T-helper 1 cell treated with Interleukin-12 subunit alpha and Interleukin-12 subunit beta and Interleukin-4 antibody, amounts not matched to agents 30 μg/mL and 1 μg/mL, for 36 hours (primary cell): Measurements from ENCODE around the gene CORO6.
A peak's percentile ranks its signal among the peaks of the same experiment; 100 is the strongest.

Experiments used
- H3K27ac Mint-ChIP-seq: one replicate; pipeline ENCODE4 v1.8.0; 2021; ENCODE audit warnings: mild to moderate bottlenecking, mixed read lengths
- H3K27me3 Mint-ChIP-seq: one replicate; pipeline ENCODE4 v1.8.0; 2021; ENCODE audit warnings: low read depth, mixed read lengths
- H3K36me3 Mint-ChIP-seq: one replicate; pipeline ENCODE4 v1.8.0; 2021; ENCODE audit warnings: low read depth, mixed read lengths
- H3K4me1 Mint-ChIP-seq: one replicate; pipeline ENCODE4 v1.8.0; 2021; ENCODE audit warnings: low read depth, mixed read lengths
- H3K4me3 Mint-ChIP-seq: one replicate; pipeline ENCODE4 v1.8.0; 2021; ENCODE audit warnings: mild to moderate bottlenecking, moderate library complexity, mixed read lengths
- H3K9me3 Mint-ChIP-seq: one replicate; pipeline ENCODE4 v1.8.0; 2021; ENCODE audit warnings: mixed read lengths

The CORO6 gene

DNA sequence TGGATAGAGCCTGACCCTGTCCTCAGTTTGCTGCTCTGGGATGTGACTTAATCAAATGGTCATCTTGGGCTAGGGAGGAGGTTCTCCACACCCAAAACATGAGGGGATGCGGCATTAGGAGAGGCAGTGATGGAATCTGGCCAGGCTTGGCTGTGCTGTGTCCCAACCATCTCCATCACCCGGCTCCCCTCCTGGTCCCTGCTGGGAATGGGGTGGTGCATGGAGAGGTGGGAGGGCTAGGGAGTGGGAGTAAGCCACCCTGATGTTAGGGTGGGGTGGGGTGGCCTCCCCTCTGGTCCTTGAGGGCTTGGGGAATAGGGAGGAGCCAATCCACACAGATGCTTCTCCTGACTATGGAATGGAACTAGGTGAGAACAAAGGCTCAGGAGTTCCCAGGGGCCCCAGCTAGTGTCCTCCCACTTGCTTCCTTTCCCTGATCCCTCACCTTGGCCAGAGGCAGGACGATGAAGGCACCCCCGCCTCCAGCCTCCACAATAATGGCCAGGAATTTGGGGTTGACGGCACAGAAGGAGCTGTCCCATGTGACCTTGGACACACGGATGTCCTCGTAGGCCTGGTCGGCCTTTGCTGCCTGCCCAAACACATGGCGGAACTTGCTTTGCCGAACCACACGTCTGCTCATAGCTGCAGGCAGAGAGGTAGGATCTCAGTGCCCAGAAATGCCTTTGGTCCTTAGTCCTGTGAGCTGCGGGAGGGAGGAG lies 1.8 kb downstream of the CORO6 start:
- H3K27me3 Mint-ChIP-seq, result peaks cover 16% of the 10 kb centered on the region

GRCh38 chr17:29620271-29620670 lies 2.4 kb downstream of the CORO6 start:
- Mint-ChIP-seq H3K4me3 (no peak overlapping the region), H3K9me3 (no peaks in the 10 kb centered on the region), H3K36me3 (no peaks in the 10 kb centered on the region), H3K27me3 (peaks cover 16% of the 10 kb centered on the region), H3K4me1 (peaks cover 36% of the 10 kb centered on the region), H3K27ac (no peak overlapping the region)

More for the DNA sequence above, 1.8 kb downstream of the CORO6 start:
- H3K9me3 Mint-ChIP-seq, result no peaks in the 10 kb centered on the region
- no peak overlapping the region for H3K27ac Mint-ChIP-seq
- H3K4me1 Mint-ChIP-seq, result peaks cover 35% of the 10 kb centered on the region
- H3K4me3 Mint-ChIP-seq, result peak overlapping the region; percentile 75
- H3K36me3 Mint-ChIP-seq, result peaks cover 6% of the 10 kb centered on the region

- Mint-ChIP-seq H3K9me3 (no peaks in the 10 kb centered on the region), H3K4me3 (no peak overlapping the region)
These were observed 3.5 kb downstream of the CORO6 start for GRCh38 chr17:29619251-29619650.

DNA sequence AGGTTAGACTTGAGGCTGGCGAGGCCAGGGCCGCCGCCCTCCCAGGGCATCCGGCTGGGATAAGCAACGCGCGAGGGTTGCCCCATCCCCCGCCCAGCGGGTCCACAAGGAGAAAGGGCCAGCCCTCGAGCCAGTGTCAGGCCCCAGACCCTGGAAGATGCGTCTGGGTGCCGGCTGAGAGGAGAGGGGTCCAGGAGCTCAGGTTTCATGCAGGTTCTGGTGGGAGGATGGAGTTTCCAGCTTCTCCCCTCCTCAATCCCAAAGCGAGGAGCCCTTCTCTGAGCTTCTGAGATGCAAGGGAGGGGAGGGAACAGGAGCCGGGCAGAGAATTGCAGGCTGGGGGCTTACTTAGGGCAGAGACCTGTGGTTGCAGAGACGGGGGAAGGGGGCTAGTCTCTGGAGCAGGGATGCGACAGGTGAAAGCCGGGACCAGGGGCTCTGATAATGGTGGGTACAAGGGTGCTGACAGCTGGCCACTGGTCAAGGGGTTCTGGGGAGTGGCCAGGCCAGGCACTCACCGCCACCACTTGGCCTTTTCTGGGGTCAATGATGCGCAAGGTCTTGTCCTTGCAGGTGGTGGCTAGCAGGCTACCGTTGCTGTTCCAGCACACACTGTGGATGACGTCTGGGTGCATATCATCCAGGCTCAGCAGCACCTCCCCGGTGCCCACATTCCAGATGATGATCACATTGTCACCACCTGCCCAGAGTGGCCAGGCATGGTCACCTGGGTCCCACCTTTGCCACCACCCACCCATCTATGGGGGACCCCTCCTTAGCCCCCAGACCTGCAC lies 4.2 kb downstream of the CORO6 start:
- Mint-ChIP-seq H3K4me1 (peaks cover 39% of the 10 kb centered on the region), H3K9me3 (no peaks in the 10 kb centered on the region), H3K4me3 (no peak overlapping the region), H3K27ac (no peak overlapping the region), H3K36me3 (no peaks in the 10 kb centered on the region), H3K27me3 (peaks cover 20% of the 10 kb centered on the region)

More at GRCh38 chr17:29619251-29619650, 3.5 kb downstream of the CORO6 start:
- no peak overlapping the region for H3K27ac Mint-ChIP-seq
- H3K4me1 Mint-ChIP-seq, result peaks cover 40% of the 10 kb centered on the region
- H3K36me3 Mint-ChIP-seq, result no peaks in the 10 kb centered on the region
- H3K27me3 Mint-ChIP-seq, result peaks cover 20% of the 10 kb centered on the region

DNA sequence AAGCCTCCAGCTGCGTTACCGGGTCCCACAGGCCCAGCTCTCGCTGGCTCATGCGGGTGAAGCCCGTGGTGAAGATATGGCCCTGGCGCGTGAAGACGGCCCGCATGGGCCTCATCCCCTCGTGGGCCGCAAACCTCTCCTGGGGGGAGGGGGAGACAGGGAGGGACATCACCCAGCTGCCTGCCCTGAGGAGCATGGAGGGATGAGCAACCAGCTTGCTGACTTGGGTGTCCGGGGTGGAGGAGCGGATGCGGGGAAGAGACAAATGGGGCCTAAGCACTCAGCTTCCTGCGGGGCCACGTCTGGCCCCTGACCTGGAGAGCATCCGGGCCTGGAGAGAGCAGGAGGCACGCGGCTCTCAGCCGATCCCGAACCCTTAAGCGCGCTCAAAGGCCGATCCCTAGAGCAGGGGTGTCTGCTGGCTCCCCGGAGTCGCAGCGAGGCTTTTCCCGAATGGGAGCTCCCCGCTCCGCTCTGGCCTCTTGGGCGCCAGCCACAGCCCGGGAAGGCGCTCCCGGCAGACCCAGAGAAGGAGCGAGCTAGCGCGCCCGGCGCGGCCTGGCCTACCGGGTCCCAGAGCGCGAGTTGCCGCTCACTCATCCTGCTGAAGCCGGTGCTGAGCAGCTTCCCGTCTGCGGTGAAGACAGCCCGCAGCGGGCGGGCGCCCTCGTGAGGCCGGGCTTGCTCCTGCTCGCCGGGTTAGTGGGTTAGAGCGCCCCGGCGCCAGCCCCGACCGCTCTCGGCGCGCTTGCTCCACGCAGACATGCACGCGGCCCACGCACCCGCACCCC lies 5.0 kb downstream of the CORO6 start:
- Mint-ChIP-seq H3K9me3 (no peaks in the 10 kb centered on the region), H3K4me3 (peak overlapping the region; percentile 77), H3K36me3 (no peaks in the 10 kb centered on the region), H3K27me3 (peaks cover 20% of the 10 kb centered on the region), H3K27ac (peak overlapping the region; percentile 69), H3K4me1 (peaks cover 34% of the 10 kb centered on the region)

DNA sequence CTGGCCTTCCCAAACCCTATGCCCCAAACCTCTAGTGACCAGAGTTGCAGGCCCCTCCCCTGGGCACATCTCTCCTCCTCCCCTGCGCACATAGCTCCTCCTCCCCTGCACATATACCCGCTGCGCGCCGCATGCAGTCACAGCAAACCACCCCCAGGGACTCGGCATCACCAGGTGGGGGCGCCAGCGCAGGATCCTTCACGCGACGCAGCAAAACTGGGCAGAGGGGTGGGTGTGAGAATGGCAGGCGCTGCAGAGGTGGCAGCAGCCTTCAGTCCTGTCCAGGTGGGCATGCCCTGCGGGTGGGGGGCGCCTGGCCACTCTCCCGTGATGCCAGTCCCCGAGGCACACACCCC lies 5.6 kb downstream of the CORO6 start:
- Mint-ChIP-seq H3K4me1 (peaks cover 32% of the 10 kb centered on the region), H3K27me3 (peaks cover 20% of the 10 kb centered on the region), H3K36me3 (no peaks in the 10 kb centered on the region), H3K4me3 (peak overlapping the region; percentile 77), H3K27ac (peak overlapping the region; percentile 69), H3K9me3 (no peaks in the 10 kb centered on the region)

DNA sequence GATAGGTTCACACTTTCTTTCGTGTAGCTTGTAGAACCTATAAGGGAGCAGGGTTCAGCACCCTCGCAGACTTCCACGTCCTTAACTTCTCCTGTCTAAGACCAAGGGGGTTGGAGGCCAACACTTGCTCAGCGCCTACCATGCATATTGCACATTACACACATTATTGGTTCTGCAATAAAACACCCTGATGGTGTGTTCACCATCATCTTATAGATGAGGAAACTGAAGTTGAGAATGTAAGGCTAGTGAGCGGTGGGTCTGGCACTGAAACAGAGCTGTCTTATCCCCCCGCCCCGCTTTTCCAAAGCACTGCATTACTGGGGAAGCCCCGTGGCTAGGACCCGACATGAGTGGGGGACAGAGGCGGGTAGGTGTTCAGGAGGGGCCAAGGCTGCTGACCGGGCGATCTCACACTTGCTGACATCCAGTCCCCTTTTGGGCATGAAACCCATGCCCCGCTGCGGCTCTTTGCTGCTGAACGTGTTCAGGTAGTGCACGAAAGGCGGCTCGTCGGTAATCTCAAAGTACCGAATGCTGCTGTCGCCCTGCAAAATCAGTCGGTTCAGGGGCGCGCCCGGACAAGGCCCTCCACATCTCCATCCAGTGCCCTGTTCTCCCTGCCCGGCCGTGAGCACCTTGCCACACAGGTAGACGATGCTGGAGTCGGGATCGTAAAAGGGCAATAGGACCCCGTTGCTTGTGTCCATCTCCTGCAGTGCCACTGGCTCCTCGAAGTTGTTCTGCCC lies 6.2 kb downstream of the CORO6 start:
- Mint-ChIP-seq H3K9me3 (no peaks in the 10 kb centered on the region), H3K27ac (peak overlapping the region; percentile 69), H3K4me1 (peaks cover 28% of the 10 kb centered on the region), H3K27me3 (peaks cover 14% of the 10 kb centered on the region), H3K4me3 (peak overlapping the region; percentile 77), H3K36me3 (no peaks in the 10 kb centered on the region)

GRCh38 chr17:29615492-29616299 lies 7.0 kb downstream of the CORO6 start:
- Mint-ChIP-seq H3K27me3 (peaks cover 14% of the 10 kb centered on the region), H3K27ac (peak overlapping the region; percentile 95), H3K4me1 (peaks cover 25% of the 10 kb centered on the region), H3K36me3 (no peaks in the 10 kb centered on the region), H3K4me3 (peak overlapping the region; percentile 77), H3K9me3 (no peaks in the 10 kb centered on the region)

DNA sequence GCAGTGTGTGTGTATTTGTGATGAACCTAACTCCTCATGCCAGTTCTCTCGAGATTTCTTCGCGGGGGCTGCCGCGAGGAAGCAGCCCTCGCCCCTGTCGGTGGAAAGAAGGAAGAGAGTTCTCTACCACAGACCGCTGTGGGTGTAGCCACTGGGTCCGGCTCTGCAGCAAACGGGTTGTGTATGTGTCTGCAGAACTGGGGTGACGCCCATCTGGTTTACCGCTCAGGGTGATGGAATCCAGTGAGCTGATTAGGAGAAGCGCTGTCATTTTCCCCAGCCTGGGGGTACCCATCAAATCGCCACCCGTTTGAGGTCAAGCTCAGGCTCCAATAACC lies 7.7 kb downstream of the CORO6 start:
- Mint-ChIP-seq H3K4me1 (peaks cover 25% of the 10 kb centered on the region), H3K36me3 (no peaks in the 10 kb centered on the region), H3K9me3 (no peaks in the 10 kb centered on the region), H3K27me3 (peaks cover 13% of the 10 kb centered on the region), H3K4me3 (peak overlapping the region; percentile 77), H3K27ac (peak overlapping the region; percentile 95)

DNA sequence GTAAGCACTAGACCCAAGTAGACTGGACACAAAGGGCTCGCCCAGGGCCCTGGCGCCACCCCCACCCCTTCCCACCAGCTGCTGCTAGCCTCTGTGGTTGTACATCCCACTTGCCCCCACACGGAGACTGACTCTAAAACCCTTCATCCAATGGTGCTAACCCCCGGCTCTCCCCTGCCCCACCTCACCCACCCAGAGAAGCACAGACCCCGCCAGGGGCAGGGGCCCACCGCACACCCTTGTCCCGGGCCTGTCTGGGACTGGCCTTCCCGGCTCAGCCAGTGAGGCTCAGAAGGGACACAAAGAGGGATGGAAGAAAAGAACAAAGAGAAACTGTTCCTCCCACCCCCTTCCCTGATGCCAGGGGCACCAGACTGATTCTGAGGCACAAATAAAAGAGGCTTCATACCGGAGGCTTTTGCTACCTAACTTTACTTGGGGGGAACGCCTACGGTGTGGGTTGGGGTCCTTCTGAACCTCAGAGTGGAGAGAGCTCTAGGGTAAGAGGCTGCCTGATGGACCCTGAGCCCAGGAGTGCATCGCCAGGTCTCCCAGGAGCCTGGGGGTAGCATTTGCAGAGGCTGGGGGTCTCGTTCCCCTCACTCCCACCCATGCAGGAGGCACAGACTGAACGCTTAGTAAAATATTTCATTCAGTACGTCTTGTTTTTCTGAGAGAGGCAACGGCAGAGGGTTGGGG lies 8.2 kb downstream of the CORO6 start:
- no peaks in the 10 kb centered on the region for H3K9me3 Mint-ChIP-seq
- no peaks in the 10 kb centered on the region for H3K36me3 Mint-ChIP-seq
- peaks cover 9% of the 10 kb centered on the region for H3K27me3 Mint-ChIP-seq
- peaks cover 25% of the 10 kb centered on the region for H3K4me1 Mint-ChIP-seq
- peak overlapping the region; percentile 77 for H3K4me3 Mint-ChIP-seq
- H3K27ac Mint-ChIP-seq, result peak overlapping the region; percentile 95

GRCh38 chr17:29613856-29614255 lies 8.9 kb downstream of the CORO6 start:
- Mint-ChIP-seq H3K4me1 (peaks cover 25% of the 10 kb centered on the region), H3K4me3 (peak overlapping the region; percentile 63), H3K27me3 (peaks cover 9% of the 10 kb centered on the region), H3K9me3 (no peaks in the 10 kb centered on the region), H3K27ac (no peak overlapping the region), H3K36me3 (no peaks in the 10 kb centered on the region)

DNA sequence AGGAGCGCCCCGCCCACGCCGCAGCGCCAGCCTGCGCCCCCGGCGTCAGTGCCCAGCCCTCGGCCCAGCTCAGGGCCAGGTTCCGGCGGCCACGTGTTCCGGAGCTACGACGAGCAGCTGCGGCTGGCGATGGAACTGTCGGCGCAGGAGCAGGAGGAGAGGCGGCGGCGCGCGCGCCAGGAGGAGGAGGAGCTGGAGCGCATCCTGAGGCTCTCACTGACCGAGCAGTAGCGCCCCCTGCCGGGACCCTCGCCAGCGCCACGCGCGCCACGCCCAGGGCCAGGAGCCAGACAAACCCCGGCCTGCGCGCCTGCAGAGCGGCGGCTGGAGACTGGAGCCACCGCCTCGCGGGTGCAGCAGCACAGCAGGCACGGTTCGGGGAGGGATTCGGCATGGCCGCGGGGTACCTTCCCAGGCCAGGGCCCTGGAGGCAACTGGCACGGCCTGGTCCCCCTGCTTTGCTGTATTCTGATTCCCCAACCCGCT lies 9.3 kb downstream of the CORO6 start:
- no peaks in the 10 kb centered on the region for H3K36me3 Mint-ChIP-seq
- H3K9me3 Mint-ChIP-seq, result no peaks in the 10 kb centered on the region
- peaks cover 25% of the 10 kb centered on the region for H3K4me1 Mint-ChIP-seq
- peaks cover 9% of the 10 kb centered on the region for H3K27me3 Mint-ChIP-seq
- peak overlapping the region; percentile 63 for H3K4me3 Mint-ChIP-seq
- H3K27ac Mint-ChIP-seq, result no peak overlapping the region
